RKO (cell line): ENCODE data around the gene RFX1.
"Not testable (repeated sequence)": the region's sequence is repeated elsewhere in the genome, so short reads cannot be mapped to it uniquely, and the experiment has no call there.

Experiments used
- DNase-seq: peaks from one replicate; pipeline ENCODE4 v3.0.0-alpha.2; 2016; ENCODE audit warnings: low spot score

The RFX1 gene

DNA sequence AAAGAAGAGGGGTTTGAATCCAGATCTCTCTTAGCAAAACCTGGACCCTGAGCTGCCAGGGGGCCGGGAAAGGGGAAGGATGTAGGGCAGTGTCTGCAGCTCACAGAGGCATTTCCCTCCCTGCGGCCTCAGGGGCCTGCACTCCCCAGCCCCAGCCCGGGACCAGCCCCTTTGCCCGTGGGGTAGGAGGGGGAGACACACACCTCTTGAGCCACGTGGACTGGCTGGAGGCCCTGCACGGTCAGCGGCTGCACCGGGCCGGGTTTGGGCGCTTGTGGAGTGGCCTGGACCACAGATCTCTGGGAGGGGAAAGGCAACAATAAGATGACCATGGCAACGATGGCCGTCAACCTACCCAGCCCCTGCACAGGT, 26.9 kb downstream of the RFX1 start:
- DNase-seq = no peak

DNA sequence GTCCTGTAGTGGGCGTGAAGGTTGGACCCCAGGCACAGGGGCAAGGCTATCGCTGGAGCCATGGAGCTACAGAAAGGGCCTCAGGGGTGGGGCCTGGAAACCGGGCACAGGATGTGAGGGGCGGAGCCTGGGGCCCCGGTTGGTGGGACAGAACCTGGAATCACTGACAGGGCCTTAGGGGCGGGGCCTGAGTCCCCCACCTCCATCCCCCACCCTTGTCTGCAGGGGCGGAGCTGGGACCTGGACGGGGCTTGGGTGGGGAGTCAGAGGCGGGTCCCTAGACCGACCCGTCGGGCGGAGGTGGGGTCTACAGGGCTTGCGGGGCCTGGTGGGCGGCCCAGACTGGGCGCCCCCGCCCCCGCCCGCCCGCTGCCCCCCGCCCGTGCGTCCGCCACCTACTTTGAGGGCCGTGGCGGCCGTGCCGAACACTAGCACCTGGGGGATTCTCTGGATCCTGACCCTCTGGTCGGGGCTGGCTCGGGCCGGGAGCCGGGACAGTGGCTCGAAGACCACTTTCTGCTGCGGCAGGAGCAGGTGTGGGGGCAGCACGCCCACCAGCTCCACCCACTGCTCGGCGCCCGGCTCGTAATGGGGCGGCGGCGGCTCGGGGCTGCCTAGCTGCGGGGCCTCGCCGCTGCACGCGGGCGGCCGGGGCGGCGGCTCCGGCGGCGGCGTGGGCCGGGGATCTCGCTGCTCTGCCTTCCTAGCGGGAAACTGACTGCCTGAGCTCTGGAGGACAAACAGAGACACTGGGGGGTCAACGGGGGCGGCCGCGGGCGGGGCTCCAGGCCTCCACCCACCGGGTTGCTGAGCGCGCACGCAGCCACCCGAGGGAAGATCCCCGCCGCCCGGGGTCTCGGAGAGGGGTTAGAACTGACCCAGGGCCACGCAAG, 27.5 kb downstream of the RFX1 start:
- DNase-seq = no peak

DNA sequence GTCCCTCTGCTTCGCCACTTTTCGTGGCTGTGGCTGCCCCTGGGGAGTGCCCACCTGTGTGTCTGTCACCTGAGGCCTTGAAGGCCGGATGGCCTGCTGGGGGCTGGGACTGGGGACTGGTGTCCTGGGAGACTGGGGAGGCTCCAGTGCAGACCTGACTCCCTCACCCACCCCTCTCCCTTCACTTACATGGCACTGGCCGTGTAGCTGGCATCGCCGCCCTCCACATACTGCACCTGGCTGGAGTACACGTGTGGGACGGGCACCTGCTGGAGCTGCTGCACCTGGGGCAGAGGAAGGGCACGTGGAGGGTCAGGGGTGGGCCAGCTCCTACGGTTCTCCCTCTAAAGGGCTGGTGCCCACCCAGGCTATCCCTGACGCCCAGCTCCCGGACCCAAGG, 28.3 kb downstream of the RFX1 start:
- no peak for DNase-seq

DNA sequence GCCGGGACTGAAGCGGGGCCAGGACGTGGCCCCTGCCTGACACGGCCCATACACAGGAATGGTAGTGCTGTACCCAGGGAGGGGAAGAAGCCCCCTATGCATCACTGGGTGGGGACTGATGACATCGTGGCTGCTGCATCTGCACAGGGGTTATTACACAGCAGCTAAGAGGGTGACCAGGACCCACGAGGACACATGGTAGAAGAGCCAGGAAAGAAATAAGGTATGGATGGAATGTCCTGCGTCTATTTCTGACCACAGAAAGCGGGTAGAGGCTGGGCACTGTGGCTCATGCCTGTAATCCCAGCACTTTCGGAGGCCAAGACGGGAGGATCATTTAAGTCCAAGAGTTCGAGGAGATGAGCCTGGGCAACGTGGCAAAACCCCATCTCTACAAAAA, 29.7 kb downstream of the RFX1 start:
- no peak for DNase-seq

DNA sequence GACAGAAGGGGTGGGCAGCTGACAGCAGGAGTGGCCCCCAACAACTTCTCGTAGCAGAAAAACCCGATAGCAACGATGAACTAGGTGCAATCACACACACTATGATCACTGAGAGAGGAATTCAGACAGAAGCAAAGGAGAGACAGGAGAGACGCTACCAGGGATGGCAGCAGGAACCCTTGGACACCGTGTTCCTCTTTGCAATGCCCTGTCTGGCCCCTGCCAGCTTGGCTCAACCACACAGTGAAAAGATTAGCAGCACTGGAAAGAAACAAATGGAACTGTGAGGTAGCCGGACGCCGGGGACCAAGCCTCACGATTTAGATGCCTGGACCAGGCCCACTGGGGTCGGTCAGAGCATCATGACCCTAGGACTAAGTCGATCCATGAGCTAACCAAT, 30.2 kb downstream of the RFX1 start:
- no peak for DNase-seq

DNA sequence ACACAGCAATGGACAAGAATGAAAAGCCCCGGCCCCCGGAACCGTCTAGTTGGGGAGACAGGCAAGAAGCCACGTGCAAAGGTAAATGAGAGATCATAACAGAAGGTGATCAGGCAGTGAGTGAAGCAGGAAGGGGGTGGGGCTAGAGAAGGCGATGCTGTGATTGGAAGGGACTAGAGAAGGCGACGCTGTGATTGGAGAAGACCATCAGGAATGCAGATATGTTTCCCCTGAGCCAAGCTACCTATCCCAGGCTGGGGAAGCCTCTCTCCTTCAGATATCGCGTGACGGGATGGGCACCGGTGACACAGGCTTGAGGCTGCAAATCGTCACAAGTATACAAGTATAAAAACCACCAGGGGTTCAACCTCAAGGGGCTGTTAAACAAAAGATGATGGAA, 32.0 kb downstream of the RFX1 start:
- peak; percentile 20 for DNase-seq

DNA sequence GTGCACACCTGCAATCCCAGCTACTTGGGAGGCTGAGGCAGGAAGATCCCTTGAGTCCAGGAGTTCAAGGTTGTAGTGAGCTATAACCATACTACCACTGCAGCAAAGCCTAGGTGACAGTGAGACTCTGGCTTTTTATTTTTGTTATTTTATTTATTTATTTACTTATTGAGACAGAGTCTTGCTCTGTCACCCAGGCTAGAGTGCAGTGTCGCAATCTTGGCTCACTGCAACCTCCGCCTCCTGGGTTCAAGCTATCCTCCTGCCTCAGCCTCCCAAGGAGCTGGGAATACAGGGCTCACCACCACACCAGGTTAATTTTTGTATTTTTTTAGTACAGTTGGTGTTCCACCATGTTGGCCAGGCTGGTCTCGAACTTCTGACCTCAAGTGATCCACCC, 32.6 kb downstream of the RFX1 start:
- not testable (repeated sequence) for DNase-seq

DNA sequence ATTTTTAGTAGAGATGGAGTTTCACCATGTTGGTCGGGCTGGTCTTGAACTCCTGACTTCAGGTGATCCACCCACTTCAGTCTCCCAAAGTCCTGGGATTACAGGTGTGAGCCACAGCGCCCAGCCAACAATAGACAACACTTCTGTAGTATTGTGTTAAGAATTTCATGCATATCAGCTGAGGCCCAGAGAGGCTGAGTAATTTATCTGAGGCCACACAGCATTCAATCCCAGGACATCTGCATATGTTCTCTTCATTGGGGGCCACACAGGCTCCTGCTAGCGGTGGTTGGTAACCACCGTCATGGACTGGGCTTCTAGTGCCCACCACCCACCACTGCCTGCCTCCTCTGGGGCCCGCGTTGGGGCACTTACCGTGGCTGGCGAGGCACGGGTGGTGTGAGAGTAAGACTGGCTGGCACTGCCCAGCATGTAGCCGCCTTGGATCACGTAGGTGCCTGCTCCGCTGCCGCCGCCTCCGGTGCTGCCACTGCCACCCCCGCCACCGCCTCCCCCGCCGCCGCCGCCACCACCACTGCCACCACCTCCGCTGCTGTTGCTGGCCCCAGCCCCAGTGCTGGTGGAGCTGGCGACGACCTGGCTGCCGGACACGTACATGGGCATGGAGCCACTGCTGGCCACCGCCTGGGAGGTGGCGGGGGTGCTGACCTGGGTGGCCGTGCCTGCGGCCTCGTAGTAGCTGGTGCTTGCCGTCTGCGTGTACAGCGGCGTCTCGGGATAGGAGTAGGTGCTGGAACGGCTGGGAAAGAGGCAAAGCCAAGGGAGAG, 33.6 kb downstream of the RFX1 start:
- DNase-seq = no peak

DNA sequence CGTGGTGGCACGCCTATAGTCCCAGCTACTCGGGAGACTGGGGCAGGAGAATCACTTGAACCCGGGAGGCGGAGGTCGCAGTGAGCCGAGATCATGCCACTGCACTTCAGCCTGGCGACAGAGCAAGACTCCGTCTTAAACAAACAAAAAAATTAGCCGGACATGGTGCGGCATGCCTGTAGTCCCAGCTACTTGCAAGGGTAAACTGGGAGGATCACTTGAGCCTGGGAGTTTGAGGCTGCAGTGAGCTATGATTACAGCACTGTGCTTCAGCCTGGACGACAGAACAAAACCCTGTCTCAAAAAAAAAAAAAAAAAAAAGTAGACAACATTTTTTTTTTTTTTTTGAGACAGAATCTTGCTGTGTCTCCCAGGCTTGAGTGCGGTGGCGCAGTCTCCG, 34.3 kb downstream of the RFX1 start:
- not testable (repeated sequence) for DNase-seq

DNA sequence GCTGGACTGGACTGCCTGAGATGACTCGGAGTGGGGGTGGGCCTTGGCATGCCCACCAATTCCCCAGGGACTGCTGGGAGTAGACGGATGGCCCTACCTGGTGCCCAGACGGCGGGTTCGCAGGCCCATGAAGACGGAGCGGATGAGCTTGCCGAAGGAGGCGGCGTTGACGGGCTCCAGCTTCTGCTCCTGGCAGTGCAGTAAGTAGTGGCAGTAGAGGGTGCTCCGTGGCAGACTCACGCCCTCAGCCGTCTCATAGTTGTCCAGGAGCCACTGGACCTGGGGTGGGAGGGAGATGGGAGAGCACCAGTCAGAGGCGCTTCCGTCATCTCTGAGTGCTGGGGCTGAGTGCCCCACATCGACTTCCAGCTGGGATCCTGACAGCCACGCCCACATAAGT, 36.2 kb downstream of the RFX1 start:
- DNase-seq = no peak

DNA sequence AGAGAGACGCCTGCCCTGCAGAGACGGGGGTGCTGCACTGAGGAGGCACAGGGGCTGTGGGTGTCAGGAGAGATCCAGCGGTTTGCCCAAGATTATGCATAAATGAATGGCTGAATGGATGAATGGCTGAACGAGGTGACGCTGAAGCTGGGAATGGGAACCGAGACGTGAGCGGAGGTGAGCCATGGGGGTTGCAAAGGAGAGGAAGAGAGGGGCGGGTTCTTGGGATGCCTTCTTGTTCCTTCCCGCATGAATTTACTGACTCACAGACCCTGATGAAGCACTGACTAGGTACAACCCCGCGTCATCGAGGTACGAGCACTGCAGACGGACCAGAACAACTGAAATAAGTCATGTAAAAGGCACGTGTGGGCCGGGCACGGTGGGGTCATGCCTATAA, 37.1 kb downstream of the RFX1 start:
- DNase-seq = no peak

DNA sequence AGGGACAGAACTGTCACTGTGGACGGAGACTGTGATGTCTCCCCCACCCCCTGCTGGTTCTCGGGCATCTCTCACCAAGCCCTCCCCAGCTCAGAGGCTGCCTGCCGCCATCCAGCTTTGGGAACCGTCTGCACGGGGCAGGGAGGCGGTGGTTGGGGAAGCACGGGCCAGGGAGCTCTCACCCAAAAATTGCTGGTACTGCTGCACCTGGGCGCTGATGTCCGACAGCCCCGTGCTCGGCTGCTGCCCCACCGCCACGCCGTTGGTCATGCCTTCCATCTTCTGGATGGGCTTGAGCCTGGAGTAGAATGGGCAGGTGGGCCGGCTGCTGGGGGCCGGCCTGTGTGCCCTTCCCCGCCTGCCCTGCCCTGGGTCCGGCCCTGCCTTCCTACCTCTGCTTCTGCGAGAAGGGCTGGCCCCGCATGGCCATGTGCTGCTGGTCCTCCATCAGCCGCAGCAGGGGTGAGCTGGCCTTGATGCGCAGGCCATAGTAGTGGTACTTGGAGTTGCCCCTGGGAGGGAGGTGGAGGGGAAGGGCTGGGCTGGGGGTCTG, 37.7 kb downstream of the RFX1 start:
- no peak for DNase-seq

DNA sequence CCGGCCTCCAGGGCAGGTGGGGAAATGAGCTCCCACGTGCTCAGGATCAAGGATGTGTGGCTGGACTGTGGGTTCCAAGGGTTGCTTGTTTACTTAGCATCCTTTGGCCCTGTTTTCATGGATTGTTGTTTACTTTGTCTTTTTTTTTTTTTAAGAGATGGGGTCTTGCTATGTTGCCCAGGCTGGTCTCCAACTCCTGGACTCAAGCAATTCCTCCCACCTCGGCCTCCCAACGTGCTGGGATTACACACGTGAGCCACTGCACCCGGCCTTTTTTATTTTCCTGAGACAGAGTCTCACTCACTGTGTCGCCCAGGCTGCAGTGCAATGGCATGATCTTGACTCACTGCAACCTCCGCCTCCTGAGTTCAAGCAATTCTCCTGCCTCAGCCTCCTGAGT, 38.9 kb downstream of the RFX1 start:
- DNase-seq = not testable (repeated sequence)

DNA sequence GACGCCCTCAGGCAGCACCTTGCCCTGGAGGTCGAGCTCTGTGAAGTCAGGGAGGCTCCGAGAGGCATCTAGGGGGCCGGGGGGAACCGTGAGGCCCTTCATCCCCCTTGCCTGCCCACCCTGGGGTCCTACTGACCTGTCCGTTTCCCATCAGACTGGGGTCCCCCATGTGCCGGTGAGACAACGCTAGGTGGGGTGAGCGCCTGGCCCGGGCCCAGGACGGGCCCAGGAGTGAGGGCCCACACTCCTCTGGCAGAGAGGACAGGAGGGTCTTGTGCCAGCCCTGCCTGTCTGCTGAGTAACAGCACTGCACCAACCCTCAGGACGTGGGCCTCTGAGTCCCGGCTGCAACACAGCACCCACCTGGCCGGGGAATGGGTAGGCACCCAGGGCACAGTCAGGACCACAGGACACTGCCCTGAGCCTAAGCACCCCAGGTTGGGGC, 39.4 kb downstream of the RFX1 start:
- DNase-seq = no peak

DNA sequence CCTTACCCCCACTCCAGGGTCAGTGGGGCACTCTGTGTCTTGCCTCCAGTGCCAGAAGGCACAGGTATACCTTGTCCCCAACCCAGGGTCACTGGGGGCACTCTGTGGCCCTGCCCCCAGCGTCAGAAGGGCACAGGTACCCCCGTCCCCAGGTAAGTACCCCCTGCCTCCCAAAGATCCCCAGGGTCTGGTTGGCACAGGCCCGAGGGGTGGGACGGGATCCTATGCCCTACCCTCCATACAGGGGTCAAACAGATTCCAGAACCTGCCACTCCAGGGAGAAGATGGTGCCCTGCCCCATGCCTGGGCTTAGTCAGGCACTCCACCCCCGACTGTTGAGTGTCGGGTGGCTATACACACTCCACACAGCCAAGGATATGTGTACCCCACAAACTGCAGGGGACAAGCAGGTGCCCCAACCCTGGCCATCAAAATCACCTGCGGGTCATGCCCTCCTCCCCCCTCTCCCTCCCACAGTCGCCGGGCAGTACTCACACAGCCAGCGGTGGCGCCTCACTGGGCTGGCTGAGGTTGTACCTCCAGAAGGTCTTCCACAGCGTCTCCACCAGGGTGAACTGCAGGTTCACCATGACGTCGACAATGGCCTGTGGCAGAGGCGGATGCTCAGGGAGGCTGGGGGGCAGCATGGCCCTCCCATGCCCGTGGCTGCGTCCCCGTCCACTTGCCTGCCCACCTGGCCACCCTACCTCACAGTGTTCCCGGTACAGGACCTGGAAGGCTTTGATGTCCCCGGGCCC, 40.0 kb downstream of the RFX1 start:
- DNase-seq = no peak

DNA sequence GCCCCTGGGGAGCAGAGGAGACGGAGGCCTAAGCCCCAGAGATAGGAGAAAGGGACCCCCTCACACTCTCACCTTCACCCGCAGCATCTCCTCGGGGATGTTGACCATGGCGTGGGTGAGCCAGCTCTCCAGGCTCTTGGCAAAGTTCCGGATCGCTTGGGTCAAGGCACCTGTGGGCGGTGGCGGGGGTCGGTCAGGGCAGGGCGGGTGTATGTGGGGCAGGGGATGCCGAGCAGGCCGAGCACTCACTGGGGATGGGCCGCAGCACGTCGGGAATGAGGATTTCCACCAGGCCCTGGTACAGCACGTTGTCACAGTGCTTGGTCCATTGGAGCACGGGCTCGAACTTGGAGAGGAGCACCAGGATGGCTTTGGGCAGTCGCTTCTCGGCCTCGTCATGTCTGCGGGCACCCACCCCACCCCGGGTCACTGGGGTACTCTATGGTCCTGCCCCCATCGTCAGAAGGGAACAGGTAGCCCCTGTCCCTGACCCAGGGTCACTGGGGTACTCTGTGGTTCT, 40.7 kb downstream of the RFX1 start:
- DNase-seq = no peak

DNA sequence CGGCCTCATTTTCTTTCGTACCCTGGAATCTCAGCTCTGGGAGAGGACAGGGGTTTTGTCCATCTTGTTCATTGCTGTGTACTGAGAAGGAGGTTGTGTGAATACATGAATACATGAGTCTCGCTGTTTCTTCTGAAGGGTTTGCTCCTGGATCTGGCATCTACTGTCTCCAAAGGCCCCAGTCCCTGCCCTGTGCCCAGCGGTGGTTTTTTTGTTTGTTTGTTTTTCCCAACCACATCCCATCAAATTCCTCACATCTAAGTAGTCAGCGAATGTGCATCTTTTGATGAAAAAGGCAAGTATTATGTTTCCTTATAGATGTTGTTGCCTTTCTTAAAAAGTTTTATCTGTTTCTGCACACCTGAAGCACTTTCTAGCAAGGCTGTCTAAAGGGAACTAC, 41.3 kb downstream of the RFX1 start:
- DNase-seq = no peak

DNA sequence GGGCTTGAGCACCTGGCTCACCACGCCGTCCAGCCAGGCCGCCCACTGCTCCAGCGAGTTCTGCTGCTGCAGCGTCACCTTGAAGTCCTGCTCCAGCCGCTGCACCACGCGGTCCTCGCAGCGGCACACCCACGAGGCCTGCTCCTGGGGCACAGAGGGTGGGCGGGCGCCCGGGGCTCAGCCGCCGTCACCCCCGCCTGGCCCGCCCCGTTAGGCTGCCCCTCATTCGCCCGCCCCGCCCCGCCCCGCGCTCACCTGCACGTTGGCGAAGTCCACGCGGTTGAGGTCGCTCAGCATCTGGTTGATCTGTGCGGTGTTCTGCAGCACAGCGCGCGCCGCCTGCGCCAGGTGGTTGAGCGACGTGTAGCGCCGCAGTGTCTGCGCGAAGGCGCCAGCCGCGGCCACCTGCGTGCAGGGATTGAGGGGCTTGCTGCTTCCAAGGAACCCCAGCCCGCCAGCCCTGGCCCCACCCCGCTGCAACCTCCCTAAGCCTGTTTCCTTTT, 42.5 kb downstream of the RFX1 start:
- no peak for DNase-seq

DNA sequence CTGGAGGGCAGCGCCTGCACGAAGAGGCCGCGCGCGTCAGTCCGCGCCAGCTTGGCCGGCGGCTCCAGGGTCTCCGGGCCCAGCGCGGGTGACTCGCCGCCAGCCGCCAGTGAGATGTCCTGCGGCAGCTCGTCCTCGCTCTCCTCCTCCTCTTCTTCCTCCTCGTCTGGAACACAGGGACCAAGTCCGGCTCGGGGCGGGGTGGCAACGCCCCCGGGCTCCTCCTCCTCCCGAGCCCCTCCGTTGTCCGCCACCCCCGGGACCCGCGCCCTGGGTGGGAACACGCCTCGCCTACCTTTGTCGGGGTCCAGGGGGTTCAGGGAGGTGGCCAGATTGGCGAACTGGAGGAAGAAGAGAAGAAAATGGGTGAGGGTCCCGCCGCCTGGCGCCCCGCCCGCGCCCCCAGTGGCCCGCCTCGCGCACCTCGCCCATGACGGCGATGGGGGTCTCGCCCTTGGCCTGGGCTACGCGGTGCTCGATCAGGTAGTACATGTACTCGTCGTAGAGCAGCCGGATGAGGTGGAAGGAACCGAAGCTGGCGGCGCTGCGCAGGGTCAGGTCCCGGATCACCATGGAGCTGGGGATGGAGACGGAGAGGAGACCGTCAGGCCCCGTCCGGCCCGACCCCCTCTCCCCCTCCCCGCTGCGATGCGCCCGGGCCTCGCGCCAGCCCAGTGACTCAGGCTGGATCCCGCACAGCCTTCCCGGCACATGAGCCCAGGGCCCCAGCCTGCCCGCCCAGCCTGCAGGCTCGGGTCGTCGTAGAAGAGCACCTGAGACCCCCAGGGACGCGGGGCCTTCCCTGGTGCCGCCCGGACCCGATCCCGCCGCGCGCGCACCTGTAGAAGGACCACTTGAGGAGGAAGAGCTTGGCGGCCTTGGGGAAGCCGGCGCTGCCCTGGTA, 43.2 kb downstream of the RFX1 start:
- DNase-seq = no peak

DNA sequence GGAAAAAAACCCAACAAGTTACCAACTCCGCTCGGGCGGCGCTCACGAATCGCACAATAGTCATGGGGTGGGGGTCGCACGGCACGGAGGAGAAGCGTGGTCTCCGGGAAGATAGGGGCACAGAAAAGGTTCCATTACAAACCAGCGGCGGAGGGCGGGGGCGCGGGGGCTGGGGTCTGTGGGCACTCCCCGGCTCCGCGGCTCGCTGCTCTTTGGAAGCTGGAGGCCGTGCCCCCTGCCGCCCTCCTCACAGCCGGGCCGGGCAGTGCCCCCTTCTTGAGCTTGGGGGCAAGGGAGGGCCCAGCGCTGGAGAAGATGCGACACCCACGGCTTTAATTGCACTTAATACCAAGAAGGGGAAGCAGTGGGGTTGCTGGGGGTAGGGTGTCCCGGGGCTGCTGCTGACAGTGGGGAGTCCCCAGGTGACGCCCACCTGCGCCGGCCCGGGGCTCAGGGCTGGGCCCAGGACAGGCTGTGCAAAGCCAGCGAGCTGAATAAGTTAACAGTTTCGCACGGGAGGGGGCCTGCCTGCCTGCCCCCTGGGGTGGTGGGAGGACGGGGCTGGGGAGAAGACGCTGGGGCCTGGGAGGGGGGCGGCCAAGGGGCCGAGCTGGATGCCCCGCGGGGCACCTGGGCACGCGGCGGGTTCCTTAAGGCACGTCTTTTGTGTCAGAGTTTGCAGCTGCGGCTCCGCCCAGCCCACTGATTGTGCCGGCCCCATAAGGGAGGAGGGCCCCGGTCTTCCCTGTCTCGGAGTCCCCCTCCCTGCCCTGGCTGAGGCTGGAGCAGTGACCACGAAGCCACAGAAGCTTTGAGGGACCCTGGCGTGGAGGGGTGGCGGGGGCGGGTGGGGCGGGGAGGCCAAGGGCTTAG, 44.1 kb downstream of the RFX1 start:
- no peak for DNase-seq
